22Rv1 (cell line): Measurements from ENCODE around the gene DEPDC5.

Experiments used
- CTCF ChIP-seq: fragments of 450-650 bp; IDR thresholded peaks from 2 replicates; pipeline ENCODE4 v1.5.1; 2017; ENCODE audit warnings: mild to moderate bottlenecking
- ZFX ChIP-seq: fragments of 450-650 bp; IDR thresholded peaks from 2 replicates; pipeline ENCODE4 v1.6.1; 2017; ENCODE audit warnings: antibody characterized with exemption, borderline replicate concordance

DNA sequence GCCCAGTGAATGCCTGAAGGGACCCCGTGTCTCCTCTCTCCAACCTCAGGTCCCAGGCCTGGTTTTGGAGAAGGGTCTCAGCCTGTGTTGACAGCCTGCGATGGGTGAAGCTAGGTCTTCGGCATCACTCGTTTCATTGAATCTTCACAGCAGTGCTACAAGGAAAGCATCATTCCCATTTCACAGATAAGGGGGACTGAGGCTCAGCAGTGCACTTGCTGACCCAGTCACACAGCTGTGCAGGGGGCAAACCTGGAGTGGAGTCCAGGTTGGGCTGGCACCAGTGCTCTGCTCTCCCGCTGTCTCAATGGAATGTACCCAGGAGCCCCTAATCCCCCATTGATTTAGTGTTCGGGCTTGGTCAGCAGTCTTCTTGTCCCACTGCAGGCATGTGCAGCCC is 179.6 kb downstream of the DEPDC5 start:
- TF ChIP-seq CTCF (no peak), ZFX (no peak)
